ENCODE results near the gene CILP. TPM values are rescaled to one million over a fixed set of nuclear protein-coding genes. Genes with fewer than 3 reads are reported as not detected.

Gene CILP
- total RNA-seq, 1 experiment from 2014 or later = not detected

- no peak for TF ChIP-seq NR3C1 (CRISPR knock-in tag; conservative IDR thresholded peaks at IDR 0.05; ENCODE audit: low read depth)
Measured at GRCh38 chr15:65177901-65178300, 33.4 kb downstream of the CILP start (continued).

DNA sequence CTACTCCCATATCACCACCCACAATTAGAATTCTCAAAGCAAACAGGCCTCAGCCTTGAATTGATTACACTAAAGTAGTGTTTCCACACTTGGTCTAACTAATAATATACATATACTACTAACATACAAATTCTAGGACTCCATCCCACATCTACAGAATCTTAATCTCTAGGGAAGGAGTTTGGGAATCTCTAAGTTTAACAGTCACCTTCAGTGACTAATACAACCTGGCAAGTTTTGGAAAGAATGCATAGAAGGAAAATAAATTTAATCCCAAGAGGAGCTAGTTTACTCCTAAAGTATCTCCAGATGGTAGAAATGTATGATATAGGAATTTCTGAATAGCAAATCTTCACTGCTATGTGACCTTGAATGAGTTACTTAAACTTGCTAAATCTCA is 35.2 kb downstream of the CILP start:
- DNase-seq (ENCODE audit: low spot score) = no peak
- no peak overlapping the region for H3K4me3 Mint-ChIP-seq
- ATAC-seq = no peak
- peaks cover 53% of the 10 kb centered on the region for H3K36me3 Mint-ChIP-seq
- ChIA-PET CTCF (no interaction called here), POLR2A (interaction anchor here (1.3 kb wide), 1 partner anchor 9 kb away, joined by 3 read pairs; the partner anchor contains the start of gene CLPX)
- no peaks in the 10 kb centered on the region for H3K9me3 Mint-ChIP-seq
- TF ChIP-seq, protein P1, sequence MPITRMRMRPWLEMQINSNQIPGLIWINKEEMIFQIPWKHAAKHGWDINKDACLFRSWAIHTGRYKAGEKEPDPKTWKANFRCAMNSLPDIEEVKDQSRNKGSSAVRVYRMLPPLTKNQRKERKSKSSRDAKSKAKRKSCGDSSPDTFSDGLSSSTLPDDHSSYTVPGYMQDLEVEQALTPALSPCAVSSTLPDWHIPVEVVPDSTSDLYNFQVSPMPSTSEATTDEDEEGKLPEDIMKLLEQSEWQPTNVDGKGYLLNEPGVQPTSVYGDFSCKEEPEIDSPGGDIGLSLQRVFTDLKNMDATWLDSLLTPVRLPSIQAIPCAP (CRISPR knock-in tag; IDR thresholded peaks at IDR 0.05) = no peak
- no peak for TF ChIP-seq ZNF396 (CRISPR knock-in tag; IDR thresholded peaks at IDR 0.05; ENCODE audit: borderline replicate concordance)
- TF ChIP-seq, protein P2, sequence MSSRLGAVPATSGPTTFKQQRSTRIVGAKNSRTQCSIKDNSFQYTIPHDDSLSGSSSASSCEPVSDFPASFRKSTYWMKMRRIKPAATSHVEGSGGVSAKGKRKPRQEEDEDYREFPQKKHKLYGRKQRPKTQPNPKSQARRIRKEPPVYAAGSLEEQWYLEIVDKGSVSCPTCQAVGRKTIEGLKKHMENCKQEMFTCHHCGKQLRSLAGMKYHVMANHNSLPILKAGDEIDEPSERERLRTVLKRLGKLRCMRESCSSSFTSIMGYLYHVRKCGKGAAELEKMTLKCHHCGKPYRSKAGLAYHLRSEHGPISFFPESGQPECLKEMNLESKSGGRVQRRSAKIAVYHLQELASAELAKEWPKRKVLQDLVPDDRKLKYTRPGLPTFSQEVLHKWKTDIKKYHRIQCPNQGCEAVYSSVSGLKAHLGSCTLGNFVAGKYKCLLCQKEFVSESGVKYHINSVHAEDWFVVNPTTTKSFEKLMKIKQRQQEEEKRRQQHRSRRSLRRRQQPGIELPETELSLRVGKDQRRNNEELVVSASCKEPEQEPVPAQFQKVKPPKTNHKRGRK (CRISPR knock-in tag; IDR thresholded peaks at IDR 0.05; ENCODE audit: borderline replicate concordance) = no peak
- no peak for TF ChIP-seq OVOL2 (CRISPR knock-in tag; IDR thresholded peaks at IDR 0.05; ENCODE audit: borderline replicate concordance)
- no peak for TF ChIP-seq JUN (CRISPR knock-in tag; IDR thresholded peaks at IDR 0.05)
- no peak for TF ChIP-seq RELA (CRISPR knock-in tag; IDR thresholded peaks at IDR 0.05; ENCODE audit: borderline replicate concordance)
- no peaks in the 10 kb centered on the region for H3K27me3 Mint-ChIP-seq (ENCODE audit: low read depth)
- H3K27ac Mint-ChIP-seq = no peak overlapping the region
- H3K4me1 Mint-ChIP-seq = no peaks in the 10 kb centered on the region

GRCh38 chr15:65175511-65175910 is 35.8 kb downstream of the CILP start:
- DNase-seq (ENCODE audit: low spot score) (no peak), ATAC-seq (no peak)
- no peak overlapping the region for H3K4me3 Mint-ChIP-seq
- H3K27ac Mint-ChIP-seq = no peak overlapping the region
- H3K9me3 Mint-ChIP-seq = no peaks in the 10 kb centered on the region
- peaks cover 53% of the 10 kb centered on the region for H3K36me3 Mint-ChIP-seq
- ChIA-PET POLR2A (no interaction called here), CTCF (no interaction called here)
- H3K27me3 Mint-ChIP-seq (ENCODE audit: low read depth) = no peaks in the 10 kb centered on the region
- H3K4me1 Mint-ChIP-seq = no peaks in the 10 kb centered on the region
- TF ChIP-seq TP53 (CRISPR knock-in tag; IDR thresholded peaks at IDR 0.05) (no peak), ATF2 (CRISPR knock-in tag; IDR thresholded peaks at IDR 0.05; ENCODE audit: borderline replicate concordance, low read depth) (no peak), RORB (CRISPR knock-in tag; IDR thresholded peaks at IDR 0.05) (no peak), TCF7 (CRISPR knock-in tag; IDR thresholded peaks at IDR 0.05; ENCODE audit: low read depth) (no peak), JAZF1 (CRISPR knock-in tag; IDR thresholded peaks at IDR 0.05) (no peak), HMGA2 (CRISPR knock-in tag; IDR thresholded peaks at IDR 0.05) (no peak), GABPB1 (CRISPR knock-in tag; IDR thresholded peaks at IDR 0.05) (no peak), AR (CRISPR knock-in tag; IDR thresholded peaks at IDR 0.05) (no peak), GRHL2 (CRISPR knock-in tag; IDR thresholded peaks at IDR 0.05; ENCODE audit: insufficient replicate concordance, severe bottlenecking) (no peak), ZSCAN18 (CRISPR knock-in tag; IDR thresholded peaks at IDR 0.05) (no peak), ZNF232 (CRISPR knock-in tag; IDR thresholded peaks at IDR 0.05) (no peak)
- TF ChIP-seq, protein P3, sequence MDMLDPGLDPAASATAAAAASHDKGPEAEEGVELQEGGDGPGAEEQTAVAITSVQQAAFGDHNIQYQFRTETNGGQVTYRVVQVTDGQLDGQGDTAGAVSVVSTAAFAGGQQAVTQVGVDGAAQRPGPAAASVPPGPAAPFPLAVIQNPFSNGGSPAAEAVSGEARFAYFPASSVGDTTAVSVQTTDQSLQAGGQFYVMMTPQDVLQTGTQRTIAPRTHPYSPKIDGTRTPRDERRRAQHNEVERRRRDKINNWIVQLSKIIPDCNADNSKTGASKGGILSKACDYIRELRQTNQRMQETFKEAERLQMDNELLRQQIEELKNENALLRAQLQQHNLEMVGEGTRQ (CRISPR knock-in tag; IDR thresholded peaks at IDR 0.05) = no peak
- TF ChIP-seq, protein P4, sequence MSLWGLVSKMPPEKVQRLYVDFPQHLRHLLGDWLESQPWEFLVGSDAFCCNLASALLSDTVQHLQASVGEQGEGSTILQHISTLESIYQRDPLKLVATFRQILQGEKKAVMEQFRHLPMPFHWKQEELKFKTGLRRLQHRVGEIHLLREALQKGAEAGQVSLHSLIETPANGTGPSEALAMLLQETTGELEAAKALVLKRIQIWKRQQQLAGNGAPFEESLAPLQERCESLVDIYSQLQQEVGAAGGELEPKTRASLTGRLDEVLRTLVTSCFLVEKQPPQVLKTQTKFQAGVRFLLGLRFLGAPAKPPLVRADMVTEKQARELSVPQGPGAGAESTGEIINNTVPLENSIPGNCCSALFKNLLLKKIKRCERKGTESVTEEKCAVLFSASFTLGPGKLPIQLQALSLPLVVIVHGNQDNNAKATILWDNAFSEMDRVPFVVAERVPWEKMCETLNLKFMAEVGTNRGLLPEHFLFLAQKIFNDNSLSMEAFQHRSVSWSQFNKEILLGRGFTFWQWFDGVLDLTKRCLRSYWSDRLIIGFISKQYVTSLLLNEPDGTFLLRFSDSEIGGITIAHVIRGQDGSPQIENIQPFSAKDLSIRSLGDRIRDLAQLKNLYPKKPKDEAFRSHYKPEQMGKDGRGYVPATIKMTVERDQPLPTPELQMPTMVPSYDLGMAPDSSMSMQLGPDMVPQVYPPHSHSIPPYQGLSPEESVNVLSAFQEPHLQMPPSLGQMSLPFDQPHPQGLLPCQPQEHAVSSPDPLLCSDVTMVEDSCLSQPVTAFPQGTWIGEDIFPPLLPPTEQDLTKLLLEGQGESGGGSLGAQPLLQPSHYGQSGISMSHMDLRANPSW (CRISPR knock-in tag; conservative IDR thresholded peaks at IDR 0.05; ENCODE audit: low read depth) = no peak
- TF ChIP-seq, protein P5, sequence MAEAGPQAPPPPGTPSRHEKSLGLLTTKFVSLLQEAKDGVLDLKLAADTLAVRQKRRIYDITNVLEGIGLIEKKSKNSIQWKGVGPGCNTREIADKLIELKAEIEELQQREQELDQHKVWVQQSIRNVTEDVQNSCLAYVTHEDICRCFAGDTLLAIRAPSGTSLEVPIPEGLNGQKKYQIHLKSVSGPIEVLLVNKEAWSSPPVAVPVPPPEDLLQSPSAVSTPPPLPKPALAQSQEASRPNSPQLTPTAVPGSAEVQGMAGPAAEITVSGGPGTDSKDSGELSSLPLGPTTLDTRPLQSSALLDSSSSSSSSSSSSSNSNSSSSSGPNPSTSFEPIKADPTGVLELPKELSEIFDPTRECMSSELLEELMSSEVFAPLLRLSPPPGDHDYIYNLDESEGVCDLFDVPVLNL (CRISPR knock-in tag; IDR thresholded peaks at IDR 0.05; ENCODE audit: borderline replicate concordance, low read depth) = no peak

All from WTC11 (cell line).